PC-3 (cell line): ENCODE measurements around the gene LILRB2. TPM values are rescaled to one million over a fixed set of nuclear protein-coding genes. Genes with fewer than 3 reads are reported as not detected.

Experiments
- ATAC-seq: fragments of 200-7000 bp; cut with Tn5 transposase; 2 replicates; pipeline ENCODE4 v1.9.1; 2020; ENCODE audit warnings: mild to moderate bottlenecking, moderate library complexity
- BruUV-seq: library from RNA; stranded (reverse); fragments of 400-500 nt; replicated peaks from 2 replicates; lab custom pipeline; 2021; lab: Mats Ljungman, UMichigan
- CTCF ChIA-PET: fragments of 300-600 bp; sonication (Branson Sonifier 250); formaldehyde crosslinking; loops from one replicate; lab custom pipeline; 2022; ENCODE audit warnings: antibody characterized with exemption; lab: Charles Lee
- POLR2A ChIA-PET: fragments of 300-600 bp; sonication (Branson Sonifier 250); formaldehyde crosslinking; loops from one replicate; lab custom pipeline; 2022; ENCODE audit warnings: antibody characterized with exemption; ENCODE audit not compliant: unreplicated experiment; lab: Charles Lee
- DNase-seq: peaks from one replicate; pipeline ENCODE4 v3.0.0-alpha.2; 2015
- H2AFZ ChIP-seq: fragments of 300-600 bp; sonication (generic); 2 replicates; pipeline ENCODE4 v1.6.0; 2016; ENCODE audit warnings: antibody characterized with exemption, low read length
- H3F3A ChIP-seq: fragments of 300-600 bp; sonication (generic); one replicate; pipeline ENCODE4 v1.6.0; 2017; ENCODE audit warnings: antibody characterized with exemption, low read length, control low read depth, mild to moderate bottlenecking; ENCODE audit not compliant: unreplicated experiment
- H3K27ac ChIP-seq: fragments of 300-600 bp; sonication (generic); 2 replicates; pipeline ENCODE4 v1.5.1; 2016; ENCODE audit warnings: mild to moderate bottlenecking, low read length
- H3K27me3 ChIP-seq: fragments of 300-600 bp; sonication (generic); 2 replicates; pipeline ENCODE4 v1.6.1; 2016; ENCODE audit warnings: low read length, mixed read lengths
- H3K36me3 ChIP-seq: fragments of 300-600 bp; sonication (generic); 2 replicates; pipeline ENCODE4 v1.6.1; 2016; ENCODE audit warnings: low read depth, mixed run types, low read length, mixed read lengths
- H3K4me1 ChIP-seq: fragments of 300-600 bp; sonication (generic); 2 replicates; pipeline ENCODE4 v1.5.1; 2016; ENCODE audit warnings: low read length; ENCODE audit not compliant: insufficient read depth
- H3K4me2 ChIP-seq: fragments of 300-600 bp; sonication (generic); 2 replicates; pipeline ENCODE4 v1.6.0; 2016; ENCODE audit warnings: low read length
- H3K4me3 ChIP-seq: fragments of 300-600 bp; sonication (generic); 2 replicates; pipeline ENCODE4 v1.5.1; 2016; ENCODE audit warnings: mild to moderate bottlenecking, low read length, mixed read lengths
- H3K79me2 ChIP-seq: fragments of 300-600 bp; sonication (generic); 2 replicates; pipeline ENCODE4 v1.6.1; 2017; ENCODE audit warnings: low read length, mixed read lengths
- H3K9ac ChIP-seq: fragments of 300-600 bp; sonication (generic); 2 replicates; pipeline ENCODE4 v1.6.0; 2016; ENCODE audit warnings: mild to moderate bottlenecking, low read length
- H3K9me2 ChIP-seq: fragments of 300-600 bp; sonication (generic); replicated peaks from 2 replicates; pipeline ENCODE4 v1.6.1; 2016; ENCODE audit warnings: mixed run types, low read length, mixed read lengths
- H3K9me3 ChIP-seq: fragments of 300-600 bp; sonication (generic); 2 replicates; pipeline ENCODE4 v1.6.1; 2016; ENCODE audit warnings: low read length, mixed read lengths
- H4K20me1 ChIP-seq: fragments of 300-600 bp; sonication (generic); 2 replicates; pipeline ENCODE4 v1.6.1; 2016; ENCODE audit warnings: low read length, mixed read lengths
- CTCF ChIP-seq: fragments of 300-600 bp; sonication (generic); conservative IDR thresholded peaks from 2 replicates; pipeline ENCODE4 v1.5.1; 2017; ENCODE audit warnings: antibody characterized with exemption, low read depth, mild to moderate bottlenecking, low read length
- EZH2 ChIP-seq: fragments of 300-600 bp; sonication (generic); IDR thresholded peaks from one replicate; pipeline ENCODE4 v1.6.1; 2017; ENCODE audit warnings: antibody characterized with exemption, mild to moderate bottlenecking, low read length; ENCODE audit not compliant: unreplicated experiment
- EZH2phosphoT487 ChIP-seq: fragments of 300-600 bp; sonication (generic); IDR thresholded peaks from 2 replicates; pipeline ENCODE4 v1.6.1; 2018; ENCODE audit warnings: mild to moderate bottlenecking, antibody characterized with exemption, low read length, borderline replicate concordance
- intact Hi-C: fragments of 100-400 bp; cut with micrococcal nuclease; formaldehyde crosslinking; loops from 2 replicates; pipeline ENCODE4 v1.9.0; 2023
- total RNA-seq: library from RNA; depleted of rRNA; stranded (reverse); fragments of >200 nt; gene quantifications from 2 replicates; pipeline ENCODE4 v1.2.3, GENCODE V29; 2014

LILRB2 gene
- total RNA-seq, 1 experiment from 2014 or later, result not detected

- no peak overlapping the region for H3K27ac ChIP-seq
- intact Hi-C loops, result no loop called here
- no peaks in the 10 kb centered on the region for H3K9me2 ChIP-seq
- POLR2A ChIA-PET, result no interaction called here
- ATAC-seq (no peak), DNase-seq (no peak)
- H3K79me2 ChIP-seq, result no peaks in the 10 kb centered on the region
- no peaks in the 10 kb centered on the region for H3K9me3 ChIP-seq
- no peak overlapping the region for H3K4me3 ChIP-seq
- no peak overlapping the region for H2AFZ ChIP-seq
- BruUV-seq, result no TSS peak
- no peaks in the 10 kb centered on the region for H3K36me3 ChIP-seq
- no peaks in the 10 kb centered on the region for H3F3A ChIP-seq
- H3K4me1 ChIP-seq, result no peaks in the 10 kb centered on the region
- peaks cover 82% of the 10 kb centered on the region for H3K27me3 ChIP-seq
- no peak for TF ChIP-seq CTCF
- TF ChIP-seq EZH2, result no peak
- TF ChIP-seq EZH2phosphoT487, result no peak
- no peak overlapping the region for H3K4me2 ChIP-seq
- CTCF ChIA-PET, result no interaction called here
- no peak overlapping the region for H3K9ac ChIP-seq
- no peaks in the 10 kb centered on the region for H4K20me1 ChIP-seq
These were observed 26.6 kb downstream of the LILRB2 start for GRCh38 chr19:54254195-54254906.

- Histone ChIP-seq H3K79me2 (no peaks in the 10 kb centered on the region), H3K36me3 (no peaks in the 10 kb centered on the region), H3F3A (no peaks in the 10 kb centered on the region), H4K20me1 (no peaks in the 10 kb centered on the region), H3K4me2 (no peak overlapping the region), H3K27ac (no peak overlapping the region), H3K9ac (no peak overlapping the region), H3K4me3 (no peak overlapping the region), H3K4me1 (no peaks in the 10 kb centered on the region), H2AFZ (no peak overlapping the region), H3K9me2 (no peaks in the 10 kb centered on the region), H3K27me3 (peaks cover 78% of the 10 kb centered on the region), H3K9me3 (no peaks in the 10 kb centered on the region)
- BruUV-seq, result no TSS peak
- POLR2A ChIA-PET, result no interaction called here
- CTCF ChIA-PET, result no interaction called here
- TF ChIP-seq CTCF (no peak), EZH2 (no peak), EZH2phosphoT487 (no peak)
- ATAC-seq, result no peak
- intact Hi-C loops, result no loop called here
- DNase-seq, result no peak
These were observed 27.3 kb downstream of the LILRB2 start for GRCh38 chr19:54253331-54254194.
